ENCODE measurements around the gene EARS2.
"Not testable (repeated sequence)": the region's sequence is repeated elsewhere in the genome, so short reads cannot be mapped to it uniquely, and the experiment has no call there.

The EARS2 gene

GRCh38 chr16:23504453-23505179, 52.5 kb downstream of the EARS2 start:
- peak; percentile 72 for DNase-seq

GRCh38 chr16:23504076-23504452, 53.1 kb downstream of the EARS2 start:
- no peak for DNase-seq

GRCh38 chr16:23502466-23502865, 54.7 kb downstream of the EARS2 start:
- DNase-seq, result no peak

- no peak for DNase-seq
Measured at GRCh38 chr16:23501291-23501690, 55.9 kb downstream of the EARS2 start.

- DNase-seq, result no peak
Measured at GRCh38 chr16:23500862-23501225, 56.3 kb downstream of the EARS2 start.

- DNase-seq, result no peak
Measured at GRCh38 chr16:23500212-23500861, 56.8 kb downstream of the EARS2 start.

- no peak for DNase-seq
Measured at GRCh38 chr16:23499801-23500200, 57.3 kb downstream of the EARS2 start.

- no peak for DNase-seq
Measured at GRCh38 chr16:23498863-23499262, 58.3 kb downstream of the EARS2 start.

GRCh38 chr16:23497543-23497868, 59.6 kb downstream of the EARS2 start:
- no peak for DNase-seq

- no peak for DNase-seq
Measured at GRCh38 chr16:23496821-23497542, 60.2 kb downstream of the EARS2 start.

GRCh38 chr16:23495671-23496070, 61.5 kb downstream of the EARS2 start:
- no peak for DNase-seq

GRCh38 chr16:23494188-23494587, 63.0 kb downstream of the EARS2 start:
- no peak for DNase-seq

GRCh38 chr16:23491490-23492391, 65.4 kb downstream of the EARS2 start:
- DNase-seq, result no peak

- no peak for DNase-seq
Measured at GRCh38 chr16:23486480-23486879, 70.7 kb downstream of the EARS2 start.

- no peak for DNase-seq
Measured at GRCh38 chr16:23485841-23486240, 71.3 kb downstream of the EARS2 start.

- DNase-seq, result no peak
Measured at GRCh38 chr16:23485257-23485614, 71.9 kb downstream of the EARS2 start.

- no peak for DNase-seq
Measured at GRCh38 chr16:23484510-23485256, 72.5 kb downstream of the EARS2 start.

- not testable (repeated sequence) for DNase-seq
Measured at GRCh38 chr16:23483492-23483891, 73.7 kb downstream of the EARS2 start.

GRCh38 chr16:23482778-23483177, 74.4 kb downstream of the EARS2 start:
- peak; percentile 62 for DNase-seq

GRCh38 chr16:23480257-23480656, 76.9 kb downstream of the EARS2 start:
- no peak for DNase-seq

GRCh38 chr16:23479138-23479537, 78.0 kb downstream of the EARS2 start:
- DNase-seq, result no peak

- no peak for DNase-seq
Measured at GRCh38 chr16:23478566-23478965, 78.6 kb downstream of the EARS2 start.

- DNase-seq, result no peak
Measured at GRCh38 chr16:23476289-23476688, 80.9 kb downstream of the EARS2 start.

All from activated CD8-positive, alpha-beta memory T cell treated with anti-CD3 and anti-CD28 coated beads, Interleukin-2, amount 50 U/mL, for 4 hours (primary cell).